GM12878 (cell line): ENCODE data around the gene TRIP4. TPM values are rescaled to one million over a fixed set of nuclear protein-coding genes. Genes with fewer than 3 reads are reported as not detected.
A peak's percentile ranks its signal among the peaks of the same experiment; 100 is the strongest.

Experiments used
- BHLHE40 ChIP-seq, 2 experiments: fragments of 450-650 bp in 1 of 2; IDR thresholded peaks; 2 replicates each; pipeline ENCODE4 v1.6.1; 2011 to 2017; ENCODE audit warnings: low read depth in 2 of 2, borderline replicate concordance in 1 of 2, improper control_type of control experiment in 1 of 2, low read length in 1 of 2, mild to moderate bottlenecking in 1 of 2
- BRCA1 ChIP-seq: IDR thresholded peaks from 2 replicates; pipeline ENCODE4 v1.6.1; 2011; ENCODE audit warnings: low read depth, low read length, improper control_type of control experiment
- DPF2 ChIP-seq: fragments of 450-650 bp; IDR thresholded peaks from 2 replicates; pipeline ENCODE4 v1.6.1; 2017; ENCODE audit warnings: mild to moderate bottlenecking
- EP300 ChIP-seq, 2 experiments: fragments of 150-350 bp in 1 of 2; IDR thresholded peaks; 2 replicates each; pipeline ENCODE4 v1.6.1; 2011 to 2012; ENCODE audit warnings: low read depth in 2 of 2, low read length in 2 of 2, borderline replicate concordance in 1 of 2, improper control_type of control experiment in 1 of 2, inconsistent platforms in 1 of 2; ENCODE audit not compliant: control insufficient read depth in 1 of 2
- EZH2 ChIP-seq: IDR thresholded peaks from 2 replicates; pipeline ENCODE4 v1.6.1; 2012; ENCODE audit warnings: low read depth, mild to moderate bottlenecking, control low read depth, inconsistent platforms, low read length, borderline replicate concordance; ENCODE audit not compliant: control insufficient read depth
- GABPA ChIP-seq: IDR thresholded peaks from 2 replicates; pipeline ENCODE4 v1.6.1; 2014; ENCODE audit warnings: antibody characterized with exemption, low read depth, mild to moderate bottlenecking, inconsistent platforms
- MYC ChIP-seq: IDR thresholded peaks from 2 replicates; pipeline ENCODE4 v1.6.1; 2011; ENCODE audit warnings: mild to moderate bottlenecking, low read length, moderate library complexity, inconsistent platforms; ENCODE audit not compliant: insufficient read depth, insufficient replicate concordance, insufficient read length, severe bottlenecking
- NR2C2 ChIP-seq: IDR thresholded peaks from 2 replicates; pipeline ENCODE4 v1.6.1; 2011; ENCODE audit warnings: borderline replicate concordance, low read depth; ENCODE audit not compliant: control insufficient read depth, insufficient read length
- RAD51 ChIP-seq: fragments of 450-650 bp; IDR thresholded peaks from 2 replicates; pipeline ENCODE4 v1.6.1; 2016; ENCODE audit warnings: moderate library complexity, mild to moderate bottlenecking, inconsistent platforms
- SP1 ChIP-seq: IDR thresholded peaks from one replicate; pipeline ENCODE4 v1.6.1; 2011; ENCODE audit warnings: low read depth, low read length
- SREBF1 ChIP-seq: IDR thresholded peaks from 2 replicates; pipeline ENCODE4 v1.6.1; 2012; ENCODE audit warnings: mild to moderate bottlenecking, low read length
- SREBF2 ChIP-seq: IDR thresholded peaks from 2 replicates; pipeline ENCODE4 v1.6.1; 2012; ENCODE audit warnings: mild to moderate bottlenecking, low read length
- polyA plus RNA-seq, 11 experiments: library from polyadenylated mRNA; depleted of rRNA in 4 of 11; unstranded in 6 of 11; stranded (reverse) in 5 of 11; fragments of >200 nt; fragmentation: Nextera tagmentation in 4 of 11; fragmentation: Illumina TruSeq in 1 of 11; extraction: Ambion mirVana in 4 of 11; extraction: Trizol in 1 of 11; gene quantifications; 1 replicate in 1 of 11; 2 replicates in 10 of 11; pipeline versions ENCODE4 v1.2.1 to v1.2.3, GENCODE V29; 2011 to 2016; ENCODE audit warnings: inconsistent platforms in 2 of 11, missing spikeins in 2 of 11, low read depth in 1 of 11
- total RNA-seq, 4 experiments: library from RNA; depleted of rRNA in 3 of 4; stranded (reverse); fragments of >200 nt in 3 of 4; fragmentation: Illumina TruSeq in 1 of 4; extraction: Trizol in 1 of 4; gene quantifications; 2 replicates each; pipeline versions ENCODE4 v1.2.1 to v1.2.3, GENCODE V29; 2013 to 2021
- TF ChIP-seq, protein P1 (sequence below): fragments of 450-650 bp; IDR thresholded peaks from 2 replicates; pipeline ENCODE4 v1.6.1; 2016; ENCODE audit warnings: mild to moderate bottlenecking
- TF ChIP-seq, protein P2 (sequence below): fragments of 450-650 bp; formaldehyde crosslinking; IDR thresholded peaks from 2 replicates; pipeline ENCODE4 v1.5.0; 2022; ENCODE audit warnings: mild to moderate bottlenecking, missing genetic modification characterization
- TF ChIP-seq, protein P3 (sequence below): fragments of 450-650 bp; IDR thresholded peaks from 2 replicates; pipeline ENCODE4 v1.6.1; 2016; ENCODE audit warnings: mild to moderate bottlenecking
- TF ChIP-seq, protein P4 (sequence below): fragments of 450-650 bp; IDR thresholded peaks from 2 replicates; pipeline ENCODE4 v1.6.1; 2017; ENCODE audit warnings: antibody characterized with exemption, mild to moderate bottlenecking, moderate library complexity
- TF ChIP-seq, protein P5 (sequence below): IDR thresholded peaks from 2 replicates; pipeline ENCODE4 v1.6.1; 2011; ENCODE audit warnings: borderline replicate concordance, low read depth, mild to moderate bottlenecking, moderate library complexity, low read length; ENCODE audit not compliant: insufficient read depth, poor library complexity, severe bottlenecking

The TRIP4 gene
- total and polyA plus RNA-seq, 10 of the 15 experiments (the other 5 are each of a cell fraction or from before 2014, with no cell fraction given), result 6.4 to 24.5 (median 20.0) TPM

DNA sequence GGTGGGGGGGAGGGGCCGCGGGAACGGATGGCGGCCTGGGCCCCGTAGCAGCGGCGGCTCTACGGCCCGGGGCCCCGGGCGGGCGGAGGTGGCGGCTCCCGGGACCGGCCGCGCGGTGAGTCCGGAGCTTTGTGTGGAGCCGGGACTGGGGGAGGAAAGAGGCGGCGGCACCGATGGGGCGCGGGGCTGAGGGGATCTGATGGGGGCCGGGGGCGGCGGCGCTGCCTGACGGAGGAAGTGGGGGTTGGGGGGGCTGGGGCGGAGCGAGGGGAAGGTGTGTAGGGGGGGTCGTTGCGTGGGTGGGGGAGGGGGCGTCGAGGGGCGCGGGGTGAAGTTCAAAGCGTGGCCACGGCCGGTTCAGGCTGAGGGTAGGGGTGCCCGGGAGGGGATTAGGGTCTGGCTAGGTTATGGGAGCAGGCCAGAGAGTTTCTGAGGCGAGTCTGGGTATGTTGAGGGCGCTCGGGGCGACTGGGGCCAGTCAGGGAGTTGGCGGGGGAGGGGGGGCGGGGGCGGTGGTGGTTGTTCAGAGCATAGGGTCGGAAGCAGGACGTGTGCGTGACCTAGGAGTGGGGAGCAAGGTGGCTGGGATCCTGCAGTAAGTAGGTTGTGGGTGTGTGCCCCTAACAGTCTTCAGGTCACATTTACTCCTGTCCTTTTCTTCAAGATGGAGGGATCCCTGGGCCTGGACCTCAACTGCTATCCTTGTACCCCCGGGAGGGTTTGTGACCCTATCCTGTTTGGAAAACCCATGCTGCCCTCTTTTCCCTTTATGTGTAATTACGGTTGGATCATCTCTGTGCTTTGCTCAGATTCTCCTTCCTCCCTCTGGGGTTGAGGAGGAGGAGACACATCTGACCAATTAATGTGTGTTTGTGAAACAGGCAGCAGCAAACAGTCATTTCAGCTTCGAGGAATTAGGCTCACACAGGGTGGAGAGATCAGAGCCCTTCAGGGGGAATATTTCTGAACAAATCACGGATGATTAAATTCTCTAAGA, 73.4 kb downstream of the TRIP4 start (continued):
- TF ChIP-seq SP1, result no peak
- no peak for TF ChIP-seq SREBF2
- TF ChIP-seq SREBF1, result no peak
- no peak for TF ChIP-seq RAD51
- TF ChIP-seq, protein P1, sequence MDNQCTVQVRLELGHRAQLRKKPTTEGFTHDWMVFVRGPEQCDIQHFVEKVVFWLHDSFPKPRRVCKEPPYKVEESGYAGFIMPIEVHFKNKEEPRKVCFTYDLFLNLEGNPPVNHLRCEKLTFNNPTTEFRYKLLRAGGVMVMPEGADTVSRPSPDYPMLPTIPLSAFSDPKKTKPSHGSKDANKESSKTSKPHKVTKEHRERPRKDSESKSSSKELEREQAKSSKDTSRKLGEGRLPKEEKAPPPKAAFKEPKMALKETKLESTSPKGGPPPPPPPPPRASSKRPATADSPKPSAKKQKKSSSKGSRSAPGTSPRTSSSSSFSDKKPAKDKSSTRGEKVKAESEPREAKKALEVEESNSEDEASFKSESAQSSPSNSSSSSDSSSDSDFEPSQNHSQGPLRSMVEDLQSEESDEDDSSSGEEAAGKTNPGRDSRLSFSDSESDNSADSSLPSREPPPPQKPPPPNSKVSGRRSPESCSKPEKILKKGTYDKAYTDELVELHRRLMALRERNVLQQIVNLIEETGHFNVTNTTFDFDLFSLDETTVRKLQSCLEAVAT, result peak; percentile 34; the same call in 1 of the 2 replicates
- no peak for TF ChIP-seq EP300 (IDR thresholded peaks at IDR 0.05; ENCODE audit: borderline replicate concordance in 1 of 2, control insufficient read depth in 1 of 2, low read depth in 2 of 2, low read length in 2 of 2)
- no peak for TF ChIP-seq BHLHE40 (IDR thresholded peaks at IDR 0.05; ENCODE audit: borderline replicate concordance in 1 of 2, low read depth in 2 of 2, low read length in 1 of 2)
- TF ChIP-seq, protein P2, sequence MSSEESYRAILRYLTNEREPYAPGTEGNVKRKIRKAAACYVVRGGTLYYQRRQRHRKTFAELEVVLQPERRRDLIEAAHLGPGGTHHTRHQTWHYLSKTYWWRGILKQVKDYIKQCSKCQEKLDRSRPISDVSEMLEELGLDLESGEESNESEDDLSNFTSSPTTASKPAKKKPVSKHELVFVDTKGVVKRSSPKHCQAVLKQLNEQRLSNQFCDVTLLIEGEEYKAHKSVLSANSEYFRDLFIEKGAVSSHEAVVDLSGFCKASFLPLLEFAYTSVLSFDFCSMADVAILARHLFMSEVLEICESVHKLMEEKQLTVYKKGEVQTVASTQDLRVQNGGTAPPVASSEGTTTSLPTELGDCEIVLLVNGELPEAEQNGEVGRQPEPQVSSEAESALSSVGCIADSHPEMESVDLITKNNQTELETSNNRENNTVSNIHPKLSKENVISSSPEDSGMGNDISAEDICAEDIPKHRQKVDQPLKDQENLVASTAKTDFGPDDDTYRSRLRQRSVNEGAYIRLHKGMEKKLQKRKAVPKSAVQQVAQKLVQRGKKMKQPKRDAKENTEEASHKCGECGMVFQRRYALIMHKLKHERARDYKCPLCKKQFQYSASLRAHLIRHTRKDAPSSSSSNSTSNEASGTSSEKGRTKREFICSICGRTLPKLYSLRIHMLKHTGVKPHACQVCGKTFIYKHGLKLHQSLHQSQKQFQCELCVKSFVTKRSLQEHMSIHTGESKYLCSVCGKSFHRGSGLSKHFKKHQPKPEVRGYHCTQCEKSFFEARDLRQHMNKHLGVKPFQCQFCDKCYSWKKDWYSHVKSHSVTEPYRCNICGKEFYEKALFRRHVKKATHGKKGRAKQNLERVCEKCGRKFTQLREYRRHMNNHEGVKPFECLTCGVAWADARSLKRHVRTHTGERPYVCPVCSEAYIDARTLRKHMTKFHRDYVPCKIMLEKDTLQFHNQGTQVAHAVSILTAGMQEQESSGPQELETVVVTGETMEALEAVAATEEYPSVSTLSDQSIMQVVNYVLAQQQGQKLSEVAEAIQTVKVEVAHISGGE (CRISPR knock-in tag), result no peak
- no peak for TF ChIP-seq EZH2
- TF ChIP-seq GABPA, result no peak
- TF ChIP-seq, protein P3, sequence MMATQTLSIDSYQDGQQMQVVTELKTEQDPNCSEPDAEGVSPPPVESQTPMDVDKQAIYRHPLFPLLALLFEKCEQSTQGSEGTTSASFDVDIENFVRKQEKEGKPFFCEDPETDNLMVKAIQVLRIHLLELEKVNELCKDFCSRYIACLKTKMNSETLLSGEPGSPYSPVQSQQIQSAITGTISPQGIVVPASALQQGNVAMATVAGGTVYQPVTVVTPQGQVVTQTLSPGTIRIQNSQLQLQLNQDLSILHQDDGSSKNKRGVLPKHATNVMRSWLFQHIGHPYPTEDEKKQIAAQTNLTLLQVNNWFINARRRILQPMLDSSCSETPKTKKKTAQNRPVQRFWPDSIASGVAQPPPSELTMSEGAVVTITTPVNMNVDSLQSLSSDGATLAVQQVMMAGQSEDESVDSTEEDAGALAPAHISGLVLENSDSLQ, result no peak
- TF ChIP-seq NR2C2, result no peak
- TF ChIP-seq BRCA1, result no peak
- TF ChIP-seq DPF2, result no peak
- TF ChIP-seq, protein P4, sequence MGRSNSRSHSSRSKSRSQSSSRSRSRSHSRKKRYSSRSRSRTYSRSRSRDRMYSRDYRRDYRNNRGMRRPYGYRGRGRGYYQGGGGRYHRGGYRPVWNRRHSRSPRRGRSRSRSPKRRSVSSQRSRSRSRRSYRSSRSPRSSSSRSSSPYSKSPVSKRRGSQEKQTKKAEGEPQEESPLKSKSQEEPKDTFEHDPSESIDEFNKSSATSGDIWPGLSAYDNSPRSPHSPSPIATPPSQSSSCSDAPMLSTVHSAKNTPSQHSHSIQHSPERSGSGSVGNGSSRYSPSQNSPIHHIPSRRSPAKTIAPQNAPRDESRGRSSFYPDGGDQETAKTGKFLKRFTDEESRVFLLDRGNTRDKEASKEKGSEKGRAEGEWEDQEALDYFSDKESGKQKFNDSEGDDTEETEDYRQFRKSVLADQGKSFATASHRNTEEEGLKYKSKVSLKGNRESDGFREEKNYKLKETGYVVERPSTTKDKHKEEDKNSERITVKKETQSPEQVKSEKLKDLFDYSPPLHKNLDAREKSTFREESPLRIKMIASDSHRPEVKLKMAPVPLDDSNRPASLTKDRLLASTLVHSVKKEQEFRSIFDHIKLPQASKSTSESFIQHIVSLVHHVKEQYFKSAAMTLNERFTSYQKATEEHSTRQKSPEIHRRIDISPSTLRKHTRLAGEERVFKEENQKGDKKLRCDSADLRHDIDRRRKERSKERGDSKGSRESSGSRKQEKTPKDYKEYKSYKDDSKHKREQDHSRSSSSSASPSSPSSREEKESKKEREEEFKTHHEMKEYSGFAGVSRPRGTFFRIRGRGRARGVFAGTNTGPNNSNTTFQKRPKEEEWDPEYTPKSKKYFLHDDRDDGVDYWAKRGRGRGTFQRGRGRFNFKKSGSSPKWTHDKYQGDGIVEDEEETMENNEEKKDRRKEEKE, result no peak
- TF ChIP-seq MYC, result no peak
- TF ChIP-seq, protein P5, sequence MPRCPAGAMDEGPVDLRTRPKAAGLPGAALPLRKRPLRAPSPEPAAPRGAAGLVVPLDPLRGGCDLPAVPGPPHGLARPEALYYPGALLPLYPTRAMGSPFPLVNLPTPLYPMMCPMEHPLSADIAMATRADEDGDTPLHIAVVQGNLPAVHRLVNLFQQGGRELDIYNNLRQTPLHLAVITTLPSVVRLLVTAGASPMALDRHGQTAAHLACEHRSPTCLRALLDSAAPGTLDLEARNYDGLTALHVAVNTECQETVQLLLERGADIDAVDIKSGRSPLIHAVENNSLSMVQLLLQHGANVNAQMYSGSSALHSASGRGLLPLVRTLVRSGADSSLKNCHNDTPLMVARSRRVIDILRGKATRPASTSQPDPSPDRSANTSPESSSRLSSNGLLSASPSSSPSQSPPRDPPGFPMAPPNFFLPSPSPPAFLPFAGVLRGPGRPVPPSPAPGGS, result peak; percentile 31
